IMR-90 (cell line): ENCODE results near the gene CRACR2B. TPM values are rescaled to one million over a fixed set of nuclear protein-coding genes. Genes with fewer than 3 reads are reported as not detected.

ENCODE experiments used
- MAFK ChIP-seq: IDR thresholded peaks from 2 replicates; pipeline ENCODE4 v1.6.1; 2012; ENCODE audit warnings: low read depth, low read length, improper control_type of control experiment
- polyA plus RNA-seq, 3 experiments: library from polyadenylated mRNA; depleted of rRNA; stranded (reverse); fragments of >200 nt; gene quantifications; 2 replicates each; pipeline ENCODE4 v1.2.3, GENCODE V29; 2012; ENCODE audit warnings: low replicate concordance in 1 of 3
- total RNA-seq: library from RNA; depleted of rRNA; stranded (reverse); fragments of >200 nt; gene quantifications from 2 replicates; pipeline ENCODE4 v1.2.3, GENCODE V29; 2012
- TF ChIP-seq, protein P1 (sequence below): conservative IDR thresholded peaks from 2 replicates; pipeline ENCODE4 v1.5.1; 2012; ENCODE audit warnings: mild to moderate bottlenecking, low read depth, low read length, improper control_type of control experiment

The CRACR2B gene
- total and polyA plus RNA-seq, 2 of the 4 experiments (the other 2 are of a cell fraction): 0.54 to 2.5 TPM

DNA sequence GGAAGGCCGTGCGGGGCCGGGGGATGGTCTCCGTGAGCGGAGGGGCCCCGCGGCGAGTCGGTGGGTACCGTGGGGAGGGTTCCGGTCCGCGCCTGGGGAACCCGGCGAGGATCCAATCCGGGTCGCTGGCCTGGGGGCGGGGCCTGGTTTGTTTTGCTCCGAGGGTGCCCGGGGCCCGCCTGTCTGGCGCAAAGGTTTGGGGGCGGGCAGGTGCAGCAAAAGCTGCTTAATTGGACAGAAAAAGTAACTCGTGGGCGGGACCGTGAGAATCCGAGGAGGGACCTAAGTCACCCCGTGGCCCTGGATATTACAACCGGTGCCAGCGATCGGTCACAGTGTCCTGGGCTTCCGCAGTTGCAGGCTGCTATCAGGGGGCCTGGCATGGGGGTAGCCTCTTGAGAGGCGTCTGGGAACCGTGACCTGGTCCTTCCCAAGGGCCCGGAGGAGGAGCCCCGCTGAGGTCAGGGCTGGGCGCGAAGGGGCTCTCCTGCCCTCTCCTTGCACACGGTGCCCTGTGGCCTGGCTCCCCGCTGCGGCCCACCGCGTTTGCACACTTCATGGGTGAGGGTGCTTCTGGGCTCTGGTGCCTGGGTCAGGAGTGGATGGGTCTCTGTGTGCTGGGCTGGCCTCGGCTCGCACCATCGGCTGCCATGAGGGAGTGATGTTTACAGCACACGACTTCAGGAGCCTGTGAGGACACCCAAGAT is 7.6 kb upstream of the CRACR2B start (continued):
- TF ChIP-seq, protein P1, sequence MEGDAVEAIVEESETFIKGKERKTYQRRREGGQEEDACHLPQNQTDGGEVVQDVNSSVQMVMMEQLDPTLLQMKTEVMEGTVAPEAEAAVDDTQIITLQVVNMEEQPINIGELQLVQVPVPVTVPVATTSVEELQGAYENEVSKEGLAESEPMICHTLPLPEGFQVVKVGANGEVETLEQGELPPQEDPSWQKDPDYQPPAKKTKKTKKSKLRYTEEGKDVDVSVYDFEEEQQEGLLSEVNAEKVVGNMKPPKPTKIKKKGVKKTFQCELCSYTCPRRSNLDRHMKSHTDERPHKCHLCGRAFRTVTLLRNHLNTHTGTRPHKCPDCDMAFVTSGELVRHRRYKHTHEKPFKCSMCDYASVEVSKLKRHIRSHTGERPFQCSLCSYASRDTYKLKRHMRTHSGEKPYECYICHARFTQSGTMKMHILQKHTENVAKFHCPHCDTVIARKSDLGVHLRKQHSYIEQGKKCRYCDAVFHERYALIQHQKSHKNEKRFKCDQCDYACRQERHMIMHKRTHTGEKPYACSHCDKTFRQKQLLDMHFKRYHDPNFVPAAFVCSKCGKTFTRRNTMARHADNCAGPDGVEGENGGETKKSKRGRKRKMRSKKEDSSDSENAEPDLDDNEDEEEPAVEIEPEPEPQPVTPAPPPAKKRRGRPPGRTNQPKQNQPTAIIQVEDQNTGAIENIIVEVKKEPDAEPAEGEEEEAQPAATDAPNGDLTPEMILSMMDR: no peak
- no peak for TF ChIP-seq MAFK
